Measurements from ENCODE around the gene TTLL5.

Gene TTLL5

GRCh38 chr14:75703467-75703866 lies 42.4 kb downstream of the TTLL5 start:
- TF ChIP-seq CEBPB (IDR thresholded peaks at IDR 0.05): no peak
- no peak for TF ChIP-seq MAX (IDR thresholded peaks at IDR 0.05)
- no peak for TF ChIP-seq EP300 (IDR thresholded peaks at IDR 0.05; ENCODE audit: borderline replicate concordance)
- no peak for TF ChIP-seq FOXM1 (IDR thresholded peaks at IDR 0.05; ENCODE audit: borderline replicate concordance, low read depth)
- no peak for TF ChIP-seq EGR1 (IDR thresholded peaks at IDR 0.05)
- TF ChIP-seq, protein P1, sequence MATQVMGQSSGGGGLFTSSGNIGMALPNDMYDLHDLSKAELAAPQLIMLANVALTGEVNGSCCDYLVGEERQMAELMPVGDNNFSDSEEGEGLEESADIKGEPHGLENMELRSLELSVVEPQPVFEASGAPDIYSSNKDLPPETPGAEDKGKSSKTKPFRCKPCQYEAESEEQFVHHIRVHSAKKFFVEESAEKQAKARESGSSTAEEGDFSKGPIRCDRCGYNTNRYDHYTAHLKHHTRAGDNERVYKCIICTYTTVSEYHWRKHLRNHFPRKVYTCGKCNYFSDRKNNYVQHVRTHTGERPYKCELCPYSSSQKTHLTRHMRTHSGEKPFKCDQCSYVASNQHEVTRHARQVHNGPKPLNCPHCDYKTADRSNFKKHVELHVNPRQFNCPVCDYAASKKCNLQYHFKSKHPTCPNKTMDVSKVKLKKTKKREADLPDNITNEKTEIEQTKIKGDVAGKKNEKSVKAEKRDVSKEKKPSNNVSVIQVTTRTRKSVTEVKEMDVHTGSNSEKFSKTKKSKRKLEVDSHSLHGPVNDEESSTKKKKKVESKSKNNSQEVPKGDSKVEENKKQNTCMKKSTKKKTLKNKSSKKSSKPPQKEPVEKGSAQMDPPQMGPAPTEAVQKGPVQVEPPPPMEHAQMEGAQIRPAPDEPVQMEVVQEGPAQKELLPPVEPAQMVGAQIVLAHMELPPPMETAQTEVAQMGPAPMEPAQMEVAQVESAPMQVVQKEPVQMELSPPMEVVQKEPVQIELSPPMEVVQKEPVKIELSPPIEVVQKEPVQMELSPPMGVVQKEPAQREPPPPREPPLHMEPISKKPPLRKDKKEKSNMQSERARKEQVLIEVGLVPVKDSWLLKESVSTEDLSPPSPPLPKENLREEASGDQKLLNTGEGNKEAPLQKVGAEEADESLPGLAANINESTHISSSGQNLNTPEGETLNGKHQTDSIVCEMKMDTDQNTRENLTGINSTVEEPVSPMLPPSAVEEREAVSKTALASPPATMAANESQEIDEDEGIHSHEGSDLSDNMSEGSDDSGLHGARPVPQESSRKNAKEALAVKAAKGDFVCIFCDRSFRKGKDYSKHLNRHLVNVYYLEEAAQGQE (IDR thresholded peaks at IDR 0.05; ENCODE audit: low read depth): no peak
- TF ChIP-seq TEAD4 (IDR thresholded peaks at IDR 0.05): no peak
- TF ChIP-seq NFIC (IDR thresholded peaks at IDR 0.05): no peak
- no peak for TF ChIP-seq TAF1 (IDR thresholded peaks at IDR 0.05; ENCODE audit: low read depth)
- no peak for TF ChIP-seq TCF12 (IDR thresholded peaks at IDR 0.05; ENCODE audit: low read depth)
- TF ChIP-seq CREB1 (IDR thresholded peaks at IDR 0.05; ENCODE audit: low read depth): no peak
- no peak for TF ChIP-seq USF1 (IDR thresholded peaks at IDR 0.05)
- no peak for TF ChIP-seq RAD21 (IDR thresholded peaks at IDR 0.05; ENCODE audit: low read depth)
- TF ChIP-seq ZBTB7A (IDR thresholded peaks at IDR 0.05; ENCODE audit: low read depth): no peak
- TF ChIP-seq YY1 (IDR thresholded peaks at IDR 0.05; ENCODE audit: low read depth): no peak

DNA sequence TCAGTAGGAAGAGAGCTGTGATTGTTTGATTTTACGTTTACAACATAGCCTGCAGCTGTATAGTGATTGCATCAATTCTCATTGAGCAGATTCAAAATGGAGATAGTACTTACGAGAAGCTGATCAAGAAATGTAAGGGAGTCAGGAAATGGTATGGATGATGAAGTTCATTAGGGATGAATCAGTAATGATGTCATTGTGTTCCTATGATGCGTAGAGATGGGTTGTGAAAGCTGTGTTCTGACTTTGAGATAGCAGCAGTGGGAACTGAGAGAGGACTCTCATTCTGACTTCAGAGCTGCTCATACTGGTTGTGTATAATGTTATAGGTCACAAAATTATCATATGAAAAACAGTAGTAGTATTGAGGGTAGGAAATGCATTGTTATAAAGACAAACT lies 44.0 kb downstream of the TTLL5 start:
- TF ChIP-seq ZBTB7A (IDR thresholded peaks at IDR 0.05; ENCODE audit: low read depth) (no peak), NFIC (IDR thresholded peaks at IDR 0.05) (no peak), RAD21 (IDR thresholded peaks at IDR 0.05; ENCODE audit: low read depth) (no peak), TCF12 (IDR thresholded peaks at IDR 0.05; ENCODE audit: low read depth) (no peak), YY1 (IDR thresholded peaks at IDR 0.05; ENCODE audit: low read depth) (no peak), TAF1 (IDR thresholded peaks at IDR 0.05; ENCODE audit: low read depth) (no peak), CEBPB (IDR thresholded peaks at IDR 0.05) (no peak), MAX (IDR thresholded peaks at IDR 0.05) (no peak), CREB1 (IDR thresholded peaks at IDR 0.05; ENCODE audit: low read depth) (no peak), FOXM1 (IDR thresholded peaks at IDR 0.05; ENCODE audit: borderline replicate concordance, low read depth) (no peak), EP300 (IDR thresholded peaks at IDR 0.05; ENCODE audit: borderline replicate concordance) (no peak), USF1 (IDR thresholded peaks at IDR 0.05) (no peak), EGR1 (IDR thresholded peaks at IDR 0.05) (no peak), TEAD4 (IDR thresholded peaks at IDR 0.05) (no peak)
- TF ChIP-seq, protein P1 (IDR thresholded peaks at IDR 0.05; ENCODE audit: low read depth): no peak

- no peak for TF ChIP-seq TCF12 (IDR thresholded peaks at IDR 0.05; ENCODE audit: low read depth)
- TF ChIP-seq MAX (IDR thresholded peaks at IDR 0.05): no peak
- no peak for TF ChIP-seq YY1 (IDR thresholded peaks at IDR 0.05; ENCODE audit: low read depth)
- TF ChIP-seq EGR1 (IDR thresholded peaks at IDR 0.05): no peak
- no peak for TF ChIP-seq CEBPB (IDR thresholded peaks at IDR 0.05)
- TF ChIP-seq RAD21 (IDR thresholded peaks at IDR 0.05; ENCODE audit: low read depth): peak; percentile 83
- TF ChIP-seq EP300 (IDR thresholded peaks at IDR 0.05; ENCODE audit: borderline replicate concordance): no peak
- no peak for TF ChIP-seq TEAD4 (IDR thresholded peaks at IDR 0.05)
- no peak for TF ChIP-seq ZBTB7A (IDR thresholded peaks at IDR 0.05; ENCODE audit: low read depth)
These were observed 48.3 kb downstream of the TTLL5 start for GRCh38 chr14:75709207-75709812.

DNA sequence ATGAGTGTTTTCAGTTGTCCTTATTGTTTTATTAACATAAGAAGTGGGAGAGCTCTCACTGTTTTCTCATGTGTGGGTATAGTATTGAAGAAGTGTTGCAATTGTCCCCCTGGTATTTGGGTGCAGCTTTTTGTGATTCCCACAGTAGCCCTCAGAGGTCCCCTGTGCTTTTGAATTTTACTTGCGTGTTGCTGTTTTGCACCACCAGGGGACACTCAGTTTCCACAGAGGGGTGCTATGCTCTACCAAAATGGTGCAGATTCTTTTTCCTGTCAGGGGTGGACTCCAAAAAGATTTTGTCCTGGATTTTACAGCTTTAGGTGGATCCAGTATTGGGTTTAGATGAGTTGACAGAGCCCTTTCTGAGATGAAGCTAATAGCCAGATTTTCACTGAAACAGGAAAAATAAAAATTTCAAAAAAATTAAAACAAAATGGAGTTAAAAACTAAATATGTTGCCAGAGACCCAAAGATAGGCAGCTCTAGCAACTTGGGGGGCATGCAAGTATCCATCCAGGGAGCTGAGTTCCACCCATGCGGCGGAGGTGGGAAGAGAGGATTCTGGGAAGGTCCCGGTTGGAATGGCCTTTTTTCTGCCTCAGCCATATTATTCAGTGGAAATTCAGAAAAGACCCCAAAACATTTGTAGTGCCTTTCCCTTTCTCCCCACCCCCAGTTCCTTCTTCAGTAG lies 50.2 kb downstream of the TTLL5 start:
- TF ChIP-seq RAD21 (IDR thresholded peaks at IDR 0.05; ENCODE audit: low read depth): peak; percentile 83
- TF ChIP-seq FOXM1 (IDR thresholded peaks at IDR 0.05; ENCODE audit: borderline replicate concordance, low read depth): no peak
- TF ChIP-seq, protein P1 (IDR thresholded peaks at IDR 0.05; ENCODE audit: low read depth): no peak
- no peak for TF ChIP-seq NFIC (IDR thresholded peaks at IDR 0.05)
- no peak for TF ChIP-seq EP300 (IDR thresholded peaks at IDR 0.05; ENCODE audit: borderline replicate concordance)
- no peak for TF ChIP-seq TAF1 (IDR thresholded peaks at IDR 0.05; ENCODE audit: low read depth)
- peak; percentile 61; the same call in 1 of the 2 replicates for TF ChIP-seq ZBTB7A (IDR thresholded peaks at IDR 0.05; ENCODE audit: low read depth)
- no peak for TF ChIP-seq YY1 (IDR thresholded peaks at IDR 0.05; ENCODE audit: low read depth)
- TF ChIP-seq TCF12 (IDR thresholded peaks at IDR 0.05; ENCODE audit: low read depth): no peak
- TF ChIP-seq EGR1 (IDR thresholded peaks at IDR 0.05): no peak
- TF ChIP-seq CREB1 (IDR thresholded peaks at IDR 0.05; ENCODE audit: low read depth): no peak
- 0 out of 2 replicates have a peak, but pooled peaks have one; percentile 13 for TF ChIP-seq CEBPB (IDR thresholded peaks at IDR 0.05)
